ENCODE data around the gene ZNF135. TPM values are rescaled to one million over a fixed set of nuclear protein-coding genes. Genes with fewer than 3 reads are reported as not detected.

Gene ZNF135
- total and polyA plus RNA-seq, 2 donors (not counting 3 experiments of a cell fraction or from before 2014, with no cell fraction given) = 1.2 to 1.5 TPM

DNA sequence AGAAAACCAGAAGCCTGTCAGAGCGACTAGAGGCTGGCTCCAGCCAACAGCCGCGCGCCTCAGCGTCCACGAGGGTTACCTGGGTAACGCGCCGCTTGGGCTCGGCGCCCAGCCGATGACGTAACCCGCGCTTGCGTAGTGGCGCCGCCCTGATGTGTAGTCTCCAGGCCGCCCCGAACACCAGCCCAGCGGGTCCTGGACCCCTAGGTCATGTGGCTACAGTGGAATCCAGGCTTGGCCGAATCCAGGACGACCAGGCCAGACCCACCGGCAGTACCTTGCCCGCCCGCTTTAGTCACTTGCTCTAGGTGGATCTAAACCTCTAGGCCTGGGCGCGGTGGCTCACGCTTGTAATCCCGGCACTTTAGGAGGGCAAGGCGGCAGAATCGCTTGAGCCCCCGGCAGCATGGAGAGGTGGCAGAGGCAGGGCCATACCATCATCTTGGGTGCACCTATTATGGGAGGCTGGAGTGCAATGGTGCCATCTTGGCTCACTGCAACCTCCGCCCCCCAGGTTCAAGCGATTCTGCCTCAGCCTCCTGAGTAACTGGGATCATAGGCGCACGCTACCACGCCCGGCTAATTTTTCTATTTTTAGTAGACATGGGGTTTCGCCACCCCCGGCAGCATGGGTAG lies 49.3 kb upstream of the ZNF135 start:
- no TSS peak for BruUV-seq (replicated peaks)
- no peaks in the 10 kb centered on the region for H3K9me1 ChIP-seq (replicated peaks; ENCODE audit: control insufficient read depth, extremely low read depth, insufficient read depth, low read length)
- no peaks in the 10 kb centered on the region for H3K27me3 ChIP-seq (ENCODE audit: control insufficient read depth in 2 of 2, insufficient read depth in 2 of 2, low read length in 2 of 2)
- no peaks in the 10 kb centered on the region for H3K79me2 ChIP-seq (ENCODE audit: control insufficient read depth, insufficient read depth, low read length)
- no peak overlapping the region for H3K9ac ChIP-seq (replicated peaks; ENCODE audit: extremely low read depth, insufficient read depth, low read length)
- H4K20me1 ChIP-seq (replicated peaks; ENCODE audit: control insufficient read depth, extremely low read depth, insufficient read depth, low read length) = no peaks in the 10 kb centered on the region
- H3K36me3 ChIP-seq (ENCODE audit: control insufficient read depth in 2 of 2, extremely low read depth in 1 of 2, insufficient read depth in 2 of 2, low read length in 2 of 2) = peaks cover 0 to 1% of the 10 kb centered on the region in 2 experiments
- ChIA-PET POLR2A (no interaction called here), CTCF (no interaction called here)
- DNase-seq (ENCODE audit: low read depth, low spot score) (peak; percentile 75), FAIRE-seq (peak; percentile 70)
- peaks cover 5% of the 10 kb centered on the region for H3K9me3 ChIP-seq (replicated peaks; ENCODE audit: control insufficient read depth, insufficient read depth, low read length)
- intact Hi-C loops (cut with micrococcal nuclease) = loop anchor here (10.0 kb wide), 2 partner anchors 145 to 375 kb away; partner anchors contain the start of genes ZNF211 and ZNF329
- H3K4me3 ChIP-seq (replicated peaks in 1 of 3; ENCODE audit: insufficient read depth in 1 of 3, low read depth in 1 of 3, low read length in 3 of 3) = peak overlapping the region in 2 of 3 experiments; percentile 25 to 35
- dilution Hi-C loops (cut with MboI; ENCODE audit: extremely low pct_ligation_motif_present, low sequenced_read_pairs) = no loop called here
- H3K27ac ChIP-seq (ENCODE audit: insufficient read depth, low read depth, low read length) = no peak overlapping the region
- peak overlapping the region; percentile 78 for H2AFZ ChIP-seq (ENCODE audit: low read depth, low read length)
- TF ChIP-seq JUN (IDR thresholded peaks at IDR 0.05; ENCODE audit: borderline replicate concordance, insufficient read depth, insufficient read length, low read depth) (no peak), EZH2 (IDR thresholded peaks at IDR 0.05; ENCODE audit: borderline replicate concordance, low read depth, low read length, severe bottlenecking) (no peak), FOS (IDR thresholded peaks at IDR 0.05; ENCODE audit: borderline replicate concordance, insufficient read depth, low read length) (no peak), POLR2AphosphoS5 (IDR thresholded peaks at IDR 0.05; ENCODE audit: insufficient read depth, low read depth, low read length) (peak; percentile 44), POLR2A (IDR thresholded peaks at IDR 0.05; ENCODE audit: low read depth, low read length) (no peak)
- no peaks in the 10 kb centered on the region for H3K4me1 ChIP-seq (ENCODE audit: control insufficient read depth, extremely low read depth, insufficient read depth, low read length)
- H3K4me2 ChIP-seq (ENCODE audit: insufficient read depth, low read length) = peak overlapping the region; percentile 40

DNA sequence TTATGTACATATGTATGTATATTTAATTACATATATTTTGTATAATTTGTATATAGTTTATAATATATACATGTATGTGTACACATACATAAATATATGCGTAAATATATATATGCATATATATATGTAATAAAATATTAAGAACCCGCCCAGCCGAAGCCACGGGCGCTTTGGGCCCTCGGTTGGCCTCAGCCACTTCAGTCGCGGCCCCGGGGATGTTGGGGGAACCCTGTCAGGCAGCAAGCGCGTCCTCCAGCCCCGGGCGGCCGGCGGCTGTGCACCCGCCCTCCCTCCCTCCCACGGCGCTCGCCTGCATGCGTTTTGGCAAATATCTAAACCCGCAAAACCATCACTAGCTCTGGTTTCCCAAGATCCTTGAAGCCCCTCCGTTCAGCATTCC lies 48.6 kb upstream of the ZNF135 start:
- Histone ChIP-seq H3K36me3 (ENCODE audit: control insufficient read depth in 2 of 2, extremely low read depth in 1 of 2, insufficient read depth in 2 of 2, low read length in 2 of 2) (peaks cover 0 to 1% of the 10 kb centered on the region in 2 experiments), H3K4me1 (ENCODE audit: control insufficient read depth, extremely low read depth, insufficient read depth, low read length) (no peaks in the 10 kb centered on the region), H2AFZ (ENCODE audit: low read depth, low read length) (no peak overlapping the region), H4K20me1 (replicated peaks; ENCODE audit: control insufficient read depth, extremely low read depth, insufficient read depth, low read length) (no peaks in the 10 kb centered on the region), H3K9me1 (replicated peaks; ENCODE audit: control insufficient read depth, extremely low read depth, insufficient read depth, low read length) (no peaks in the 10 kb centered on the region), H3K27ac (ENCODE audit: insufficient read depth, low read depth, low read length) (no peak overlapping the region), H3K4me3 (replicated peaks in 1 of 3; ENCODE audit: insufficient read depth in 1 of 3, low read depth in 1 of 3, low read length in 3 of 3) (no peak overlapping the region), H3K27me3 (ENCODE audit: control insufficient read depth in 2 of 2, insufficient read depth in 2 of 2, low read length in 2 of 2) (no peaks in the 10 kb centered on the region), H3K79me2 (ENCODE audit: control insufficient read depth, insufficient read depth, low read length) (no peaks in the 10 kb centered on the region), H3K4me2 (ENCODE audit: insufficient read depth, low read length) (no peak overlapping the region), H3K9me3 (replicated peaks; ENCODE audit: control insufficient read depth, insufficient read depth, low read length) (peaks cover 5% of the 10 kb centered on the region), H3K9ac (replicated peaks; ENCODE audit: extremely low read depth, insufficient read depth, low read length) (no peak overlapping the region)
- TF ChIP-seq EZH2 (IDR thresholded peaks at IDR 0.05; ENCODE audit: borderline replicate concordance, low read depth, low read length, severe bottlenecking) (no peak), JUN (IDR thresholded peaks at IDR 0.05; ENCODE audit: borderline replicate concordance, insufficient read depth, insufficient read length, low read depth) (no peak), GATA2 (IDR thresholded peaks at IDR 0.05; ENCODE audit: insufficient read depth, insufficient read length, low read depth, low read length) (no peak), FOS (IDR thresholded peaks at IDR 0.05; ENCODE audit: borderline replicate concordance, insufficient read depth, low read length) (no peak), POLR2AphosphoS5 (IDR thresholded peaks at IDR 0.05; ENCODE audit: insufficient read depth, low read depth, low read length) (no peak), POLR2A (IDR thresholded peaks at IDR 0.05; ENCODE audit: low read depth, low read length) (no peak), MYC (IDR thresholded peaks at IDR 0.05; ENCODE audit: low read depth, low read length) (no peak)
- TF ChIP-seq, protein P1, sequence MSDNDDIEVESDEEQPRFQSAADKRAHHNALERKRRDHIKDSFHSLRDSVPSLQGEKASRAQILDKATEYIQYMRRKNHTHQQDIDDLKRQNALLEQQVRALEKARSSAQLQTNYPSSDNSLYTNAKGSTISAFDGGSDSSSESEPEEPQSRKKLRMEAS (IDR thresholded peaks at IDR 0.05; ENCODE audit: insufficient read depth, insufficient read length) = no peak
- TF ChIP-seq, protein P2, sequence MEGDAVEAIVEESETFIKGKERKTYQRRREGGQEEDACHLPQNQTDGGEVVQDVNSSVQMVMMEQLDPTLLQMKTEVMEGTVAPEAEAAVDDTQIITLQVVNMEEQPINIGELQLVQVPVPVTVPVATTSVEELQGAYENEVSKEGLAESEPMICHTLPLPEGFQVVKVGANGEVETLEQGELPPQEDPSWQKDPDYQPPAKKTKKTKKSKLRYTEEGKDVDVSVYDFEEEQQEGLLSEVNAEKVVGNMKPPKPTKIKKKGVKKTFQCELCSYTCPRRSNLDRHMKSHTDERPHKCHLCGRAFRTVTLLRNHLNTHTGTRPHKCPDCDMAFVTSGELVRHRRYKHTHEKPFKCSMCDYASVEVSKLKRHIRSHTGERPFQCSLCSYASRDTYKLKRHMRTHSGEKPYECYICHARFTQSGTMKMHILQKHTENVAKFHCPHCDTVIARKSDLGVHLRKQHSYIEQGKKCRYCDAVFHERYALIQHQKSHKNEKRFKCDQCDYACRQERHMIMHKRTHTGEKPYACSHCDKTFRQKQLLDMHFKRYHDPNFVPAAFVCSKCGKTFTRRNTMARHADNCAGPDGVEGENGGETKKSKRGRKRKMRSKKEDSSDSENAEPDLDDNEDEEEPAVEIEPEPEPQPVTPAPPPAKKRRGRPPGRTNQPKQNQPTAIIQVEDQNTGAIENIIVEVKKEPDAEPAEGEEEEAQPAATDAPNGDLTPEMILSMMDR (IDR thresholded peaks at IDR 0.05; ENCODE audit: extremely low read depth in 1 of 2, insufficient read depth in 1 of 2, low read depth in 1 of 2, low read length in 2 of 2) = no peak
- no TSS peak for BruUV-seq (replicated peaks)
- DNase-seq (ENCODE audit: low read depth, low spot score) (no peak), FAIRE-seq (no peak)
- ChIA-PET CTCF (no interaction called here), POLR2A (no interaction called here)
- dilution Hi-C loops (cut with MboI; ENCODE audit: extremely low pct_ligation_motif_present, low sequenced_read_pairs) (no loop called here), intact Hi-C loops (cut with micrococcal nuclease) (no loop called here)
